ENCODE results near the gene PPP1R14D.

DNA sequence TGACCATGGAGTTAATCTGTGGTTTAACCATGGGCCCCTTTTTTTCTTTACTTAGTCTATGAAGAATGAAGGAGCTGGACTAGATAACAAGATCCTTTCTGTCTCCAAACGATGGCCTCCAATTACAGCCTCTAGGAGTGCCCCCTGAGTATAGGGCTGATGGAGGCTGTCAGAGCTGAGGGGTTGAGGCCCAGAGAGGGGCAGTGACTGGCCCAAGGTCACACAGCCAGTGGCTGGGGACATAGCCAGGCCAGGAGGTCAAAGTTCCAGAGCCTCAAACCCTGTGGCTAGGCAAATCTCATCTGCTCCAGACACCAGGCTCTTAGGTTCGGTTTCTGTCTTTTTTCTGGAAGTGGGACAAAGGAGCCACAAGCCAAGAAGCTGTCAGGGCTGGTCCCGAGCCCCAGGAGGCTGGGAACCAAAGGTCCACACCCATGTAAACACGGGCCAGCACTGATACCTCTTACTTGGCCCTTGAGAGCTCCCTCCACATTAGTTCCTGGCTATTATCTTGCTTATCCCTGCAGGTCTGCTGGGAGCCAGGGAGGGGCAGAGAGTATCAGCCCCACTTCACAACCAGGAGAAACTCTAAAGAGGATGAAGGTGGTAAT is 35.3 kb upstream of the PPP1R14D start:
- TF ChIP-seq, protein P1, sequence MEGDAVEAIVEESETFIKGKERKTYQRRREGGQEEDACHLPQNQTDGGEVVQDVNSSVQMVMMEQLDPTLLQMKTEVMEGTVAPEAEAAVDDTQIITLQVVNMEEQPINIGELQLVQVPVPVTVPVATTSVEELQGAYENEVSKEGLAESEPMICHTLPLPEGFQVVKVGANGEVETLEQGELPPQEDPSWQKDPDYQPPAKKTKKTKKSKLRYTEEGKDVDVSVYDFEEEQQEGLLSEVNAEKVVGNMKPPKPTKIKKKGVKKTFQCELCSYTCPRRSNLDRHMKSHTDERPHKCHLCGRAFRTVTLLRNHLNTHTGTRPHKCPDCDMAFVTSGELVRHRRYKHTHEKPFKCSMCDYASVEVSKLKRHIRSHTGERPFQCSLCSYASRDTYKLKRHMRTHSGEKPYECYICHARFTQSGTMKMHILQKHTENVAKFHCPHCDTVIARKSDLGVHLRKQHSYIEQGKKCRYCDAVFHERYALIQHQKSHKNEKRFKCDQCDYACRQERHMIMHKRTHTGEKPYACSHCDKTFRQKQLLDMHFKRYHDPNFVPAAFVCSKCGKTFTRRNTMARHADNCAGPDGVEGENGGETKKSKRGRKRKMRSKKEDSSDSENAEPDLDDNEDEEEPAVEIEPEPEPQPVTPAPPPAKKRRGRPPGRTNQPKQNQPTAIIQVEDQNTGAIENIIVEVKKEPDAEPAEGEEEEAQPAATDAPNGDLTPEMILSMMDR (conservative IDR thresholded peaks at IDR 0.05; ENCODE audit: low read depth, low read length), result no peak
- no peak for TF ChIP-seq EZH2phosphoT487 (IDR thresholded peaks at IDR 0.05; ENCODE audit: borderline replicate concordance, low read length)
